ELR (cell line): ENCODE measurements around the gene RPP21.

ENCODE experiments used
- DNase-seq: peaks from one replicate; pipeline ENCODE4 v3.0.0-alpha.2; 2015; ENCODE audit warnings: low read depth

Gene RPP21

DNA sequence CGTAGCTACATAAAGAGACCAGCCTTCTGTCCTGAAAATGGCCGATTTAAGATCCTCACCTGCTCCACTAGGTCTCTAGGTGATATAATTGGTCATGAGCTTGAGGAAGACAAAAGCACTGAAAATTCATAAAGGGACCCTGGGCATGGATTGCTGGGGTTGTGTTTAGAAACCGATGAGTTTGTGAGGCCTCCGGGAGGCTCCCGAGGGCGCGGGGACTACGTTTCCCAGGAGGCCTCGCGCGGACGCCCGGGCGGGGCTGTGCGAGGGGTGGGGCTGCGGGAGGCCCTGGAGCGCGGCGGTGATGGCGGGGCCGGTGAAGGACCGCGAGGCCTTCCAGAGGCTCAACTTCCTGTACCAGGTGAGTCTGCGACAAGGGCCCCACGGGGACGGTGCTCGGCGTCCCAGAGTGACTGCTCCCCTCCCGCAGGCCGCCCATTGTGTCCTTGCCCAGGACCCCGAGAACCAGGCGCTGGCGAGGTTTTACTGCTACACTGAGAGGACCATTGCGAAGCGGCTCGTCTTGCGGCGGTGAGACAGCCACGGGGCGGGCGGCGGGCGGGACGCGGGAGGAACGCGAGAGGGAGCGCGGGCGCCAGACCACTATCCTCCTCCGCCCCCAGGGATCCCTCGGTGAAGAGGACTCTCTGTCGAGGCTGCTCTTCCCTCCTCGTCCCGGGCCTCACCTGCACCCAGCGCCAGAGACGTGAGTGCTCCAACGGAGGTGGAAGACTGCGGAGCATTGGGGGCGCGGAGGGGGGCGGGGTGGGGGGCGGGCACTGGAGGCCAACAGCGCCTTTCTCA, at the start of gene RPP21:
TSS of gene RPP21 (plus strand) at position 289 of the 804 bp plus-strand sequence. CDS start at position 305, 16 bp downstream.
- DNase-seq, result peak; percentile 87

DNA sequence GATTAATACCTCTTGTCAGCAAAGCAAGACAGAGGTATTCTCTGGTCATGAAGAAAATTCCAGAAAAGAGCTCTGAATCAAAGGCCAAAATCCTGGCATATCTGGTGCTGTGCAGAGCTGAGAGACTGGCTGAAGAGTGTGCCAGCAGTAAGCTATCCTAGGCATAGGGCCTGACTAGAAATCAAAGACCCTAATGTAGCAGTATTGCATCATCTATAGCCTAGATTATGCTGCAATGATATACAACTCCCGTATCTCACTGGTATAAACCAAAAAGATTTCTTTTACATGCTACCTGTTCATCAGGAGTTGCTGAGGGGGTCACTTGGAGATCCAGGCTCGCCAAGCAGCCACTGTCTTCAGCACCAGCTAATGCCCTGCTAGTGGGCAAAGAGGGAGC, 49.1 kb upstream of the RPP21 start:
- DNase-seq, result no peak

DNA sequence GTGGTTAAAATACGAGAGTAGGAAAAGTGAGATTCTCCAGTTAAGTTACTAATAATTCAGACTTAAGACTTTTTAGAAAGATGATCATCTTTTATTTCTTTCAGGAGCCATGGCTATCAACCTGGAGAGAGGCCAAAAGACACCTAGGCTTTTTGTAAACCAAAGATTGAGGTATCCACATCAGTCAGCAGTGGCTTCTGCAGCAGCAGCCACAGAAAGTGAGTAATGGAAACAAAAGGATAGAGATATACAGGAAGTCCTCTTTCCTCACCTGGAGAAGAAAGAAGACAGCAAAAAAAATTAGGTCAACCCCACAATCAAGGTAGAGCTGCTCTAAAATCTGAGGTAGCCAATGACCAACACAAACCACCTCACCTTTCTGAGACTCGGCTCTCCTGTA, 41.0 kb upstream of the RPP21 start:
- no peak for DNase-seq

GRCh38 chr6:30311101-30311500, 33.9 kb upstream of the RPP21 start:
- no peak for DNase-seq

DNA sequence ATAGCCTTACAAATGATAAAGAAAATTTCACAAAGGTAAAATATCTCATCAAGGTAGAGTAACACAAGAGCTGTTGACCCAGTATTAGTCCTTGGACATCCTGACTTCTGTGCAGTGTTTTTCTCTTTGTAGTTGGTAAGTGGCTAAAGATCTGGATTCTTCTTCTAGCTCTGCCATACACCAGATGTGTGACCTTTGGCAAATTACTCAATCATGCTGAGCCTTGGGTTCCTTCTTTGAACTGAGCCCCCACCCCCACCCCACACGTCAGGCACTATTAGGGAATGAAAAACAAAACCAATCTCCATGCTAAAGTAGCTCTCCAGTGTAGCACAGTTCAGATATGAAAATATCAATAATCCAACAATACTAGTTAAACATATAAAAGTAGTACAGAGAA, 33.3 kb upstream of the RPP21 start:
- no peak for DNase-seq

DNA sequence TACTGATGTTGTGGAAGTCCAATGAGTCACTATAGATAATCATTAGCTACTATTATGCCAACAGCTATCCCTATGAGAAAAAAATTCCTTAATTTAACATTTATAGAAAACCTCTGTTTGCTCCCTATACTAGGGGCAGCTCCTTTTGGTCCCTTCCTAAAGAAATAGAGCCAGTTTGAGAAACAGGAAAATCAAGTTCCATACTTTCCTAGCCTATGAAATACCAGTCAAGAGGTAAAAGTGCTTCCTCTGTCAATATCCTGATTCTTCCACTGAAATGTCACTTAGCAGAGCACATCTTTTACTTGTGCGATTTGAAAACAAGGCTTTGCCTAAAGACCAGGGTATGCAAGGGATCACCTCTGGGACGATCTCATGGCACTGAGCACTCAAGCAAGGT, 32.7 kb upstream of the RPP21 start:
- no peak for DNase-seq

DNA sequence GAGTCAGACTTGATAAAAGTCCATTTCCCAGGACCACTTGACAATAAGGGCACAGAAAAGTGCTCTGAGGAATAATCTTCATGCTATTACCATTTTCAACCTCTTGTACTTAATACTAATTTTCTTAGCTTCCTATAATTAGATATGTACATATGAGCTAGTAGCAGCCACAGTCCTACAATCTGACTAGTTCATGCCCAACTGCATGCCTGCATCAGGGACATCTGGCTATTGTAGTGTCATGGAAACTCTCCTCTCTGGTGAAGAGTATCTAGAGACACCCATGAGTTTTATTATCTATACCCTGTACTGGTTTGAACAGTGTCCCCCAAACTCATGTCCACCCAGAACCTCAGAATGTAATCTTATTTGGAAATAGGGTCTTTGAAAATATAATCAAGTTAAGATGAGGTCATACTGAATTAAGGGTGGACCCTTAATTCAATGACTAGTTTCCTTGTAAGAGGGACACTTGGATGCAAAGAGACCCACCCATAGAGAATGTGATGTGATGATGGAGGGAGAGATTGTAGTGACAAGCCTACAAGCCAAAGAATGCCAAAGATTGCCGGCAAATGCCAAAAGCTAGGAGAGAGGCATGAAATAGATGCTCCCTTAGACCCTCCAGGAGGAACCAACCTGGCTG, 32.2 kb upstream of the RPP21 start:
- no peak for DNase-seq

DNA sequence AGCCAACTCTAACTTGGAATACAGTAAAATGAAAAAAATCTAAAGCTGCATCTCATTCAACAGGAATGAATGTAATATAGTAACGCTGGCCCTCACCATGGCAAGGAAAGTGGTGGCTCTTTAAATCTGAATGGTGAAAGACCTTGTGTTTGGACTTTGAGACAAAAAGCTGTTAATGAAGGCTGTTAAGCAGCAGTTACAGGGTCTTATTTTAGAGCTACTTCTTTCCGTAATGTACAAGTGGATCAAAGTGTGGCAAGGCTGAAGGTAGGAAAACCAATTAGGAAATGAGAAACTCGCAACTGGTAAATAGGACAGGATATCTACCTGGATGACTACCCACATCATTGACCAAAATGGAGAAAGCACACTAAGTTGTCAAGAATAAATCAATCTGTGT, 29.8 kb upstream of the RPP21 start:
- DNase-seq, result no peak

DNA sequence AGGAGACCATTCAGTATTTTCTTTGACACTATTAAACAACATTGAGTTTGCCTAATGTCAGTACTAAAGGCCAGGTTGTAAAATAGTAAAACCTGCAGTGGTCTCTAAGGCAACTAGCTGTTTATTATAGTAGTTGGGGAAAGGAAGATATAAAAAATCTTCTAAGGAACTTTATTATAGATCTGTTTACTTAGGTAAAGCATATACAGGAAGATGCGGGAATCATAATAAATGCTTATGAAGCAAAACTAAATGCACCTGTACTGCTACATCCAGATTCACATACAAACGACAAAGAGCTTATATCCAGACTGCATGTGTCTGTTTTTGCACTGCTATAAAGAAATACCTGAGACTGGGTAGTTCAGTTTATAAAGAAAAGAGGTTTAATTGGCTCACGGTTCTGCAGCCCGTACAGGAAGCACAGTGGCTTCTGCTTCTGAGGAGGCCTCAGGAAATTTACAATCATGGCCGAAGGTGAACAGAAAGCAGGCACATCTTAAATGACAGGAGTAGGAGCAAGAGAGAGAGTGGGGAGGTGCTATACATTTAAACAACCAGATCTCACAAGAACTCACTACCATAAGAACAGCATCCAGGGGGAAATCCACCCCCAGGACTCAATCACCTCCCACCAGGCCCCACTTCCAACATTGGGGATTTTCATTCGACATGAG, 26.9 kb upstream of the RPP21 start:
- DNase-seq, result no peak

- DNase-seq, result peak; percentile 33
These were observed 25.7 kb upstream of the RPP21 start for GRCh38 chr6:30319146-30319835.

DNA sequence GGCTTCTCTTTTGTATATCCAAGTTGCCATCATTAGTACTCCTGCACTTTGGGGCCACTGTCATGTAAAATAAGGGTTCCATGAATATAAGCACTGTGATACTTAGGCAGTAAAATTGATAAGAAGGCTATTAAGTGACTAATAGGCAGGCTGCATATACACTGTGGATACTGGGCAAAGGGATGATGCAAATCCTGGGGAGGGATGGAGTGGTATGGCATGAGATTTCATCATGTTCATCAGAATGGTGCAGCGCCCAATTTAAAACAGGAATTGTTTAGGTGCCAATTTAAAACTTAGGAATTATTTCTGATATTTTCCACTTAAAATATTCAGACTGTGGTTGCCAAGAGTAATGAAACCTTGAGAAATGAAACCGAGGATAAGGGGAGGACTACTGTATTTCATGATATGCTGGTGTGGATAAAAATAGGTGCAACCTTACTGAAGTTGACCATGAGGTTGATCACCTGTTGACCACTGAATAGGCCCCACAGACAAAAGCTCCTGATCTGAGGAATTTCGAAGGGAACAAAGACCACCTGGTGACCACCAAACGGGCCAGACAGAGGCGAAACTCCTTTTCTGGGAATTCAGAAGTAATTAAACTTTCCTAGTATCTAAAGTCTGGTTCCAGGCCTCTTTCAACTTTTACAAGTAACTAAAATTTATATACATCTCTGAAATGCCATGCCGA, 23.1 kb upstream of the RPP21 start:
- DNase-seq, result peak; percentile 24

GRCh38 chr6:30322527-30323501, 22.1 kb upstream of the RPP21 start:
- peak; percentile 92 for DNase-seq

DNA sequence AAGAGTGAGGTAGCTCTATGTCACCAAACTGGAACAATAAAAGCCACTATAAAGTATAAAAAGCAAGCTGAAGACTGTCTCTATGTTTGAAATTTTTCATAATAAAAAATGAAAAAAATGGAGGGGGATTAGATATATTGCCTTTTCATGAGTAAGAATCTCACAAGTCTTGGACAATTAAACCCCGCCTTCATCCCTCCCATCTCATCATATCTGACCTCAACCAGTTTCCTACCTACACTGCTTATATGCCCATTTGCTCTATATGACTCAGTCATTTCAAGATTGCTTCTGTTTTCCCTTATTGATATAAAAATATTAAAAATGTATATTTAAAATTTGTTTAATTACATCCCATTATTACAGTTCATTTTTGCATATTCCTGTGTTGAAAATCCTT, 21.1 kb upstream of the RPP21 start:
- DNase-seq, result peak; percentile 77

GRCh38 chr6:30325150-30325872, 19.6 kb upstream of the RPP21 start:
- peak; percentile 86 for DNase-seq

DNA sequence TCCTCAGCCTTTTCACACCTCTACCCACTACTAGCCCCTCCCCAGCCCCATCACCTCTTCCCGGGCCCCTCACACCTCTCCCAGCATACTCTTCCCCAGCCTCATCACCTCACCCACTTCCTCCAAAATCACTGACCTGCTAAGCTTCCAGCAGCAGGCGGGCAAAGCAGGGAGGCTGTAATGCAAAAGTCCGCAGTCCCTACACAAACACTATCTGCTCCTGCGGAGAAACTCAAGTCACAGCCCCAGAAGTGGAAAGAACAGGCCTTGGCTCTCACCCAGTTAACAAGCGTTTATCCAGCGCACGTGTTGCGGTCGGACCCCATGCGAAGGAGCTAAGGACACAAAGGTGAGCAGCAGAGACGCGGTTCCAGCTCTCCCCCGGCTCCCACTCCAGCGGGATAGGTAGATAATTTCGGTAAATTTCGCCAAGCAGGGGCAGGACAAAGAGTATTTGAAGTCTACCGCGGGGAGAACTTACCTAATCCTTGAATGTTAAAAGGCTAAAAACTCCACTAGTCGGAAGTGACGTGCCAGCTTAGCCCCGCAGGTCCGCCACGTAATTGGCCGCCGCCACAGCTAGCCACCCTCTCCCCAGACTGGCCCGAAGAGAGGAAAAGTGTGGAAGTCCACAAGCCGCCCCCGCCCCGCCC, 19.0 kb upstream of the RPP21 start:
- DNase-seq, result peak; percentile 88

DNA sequence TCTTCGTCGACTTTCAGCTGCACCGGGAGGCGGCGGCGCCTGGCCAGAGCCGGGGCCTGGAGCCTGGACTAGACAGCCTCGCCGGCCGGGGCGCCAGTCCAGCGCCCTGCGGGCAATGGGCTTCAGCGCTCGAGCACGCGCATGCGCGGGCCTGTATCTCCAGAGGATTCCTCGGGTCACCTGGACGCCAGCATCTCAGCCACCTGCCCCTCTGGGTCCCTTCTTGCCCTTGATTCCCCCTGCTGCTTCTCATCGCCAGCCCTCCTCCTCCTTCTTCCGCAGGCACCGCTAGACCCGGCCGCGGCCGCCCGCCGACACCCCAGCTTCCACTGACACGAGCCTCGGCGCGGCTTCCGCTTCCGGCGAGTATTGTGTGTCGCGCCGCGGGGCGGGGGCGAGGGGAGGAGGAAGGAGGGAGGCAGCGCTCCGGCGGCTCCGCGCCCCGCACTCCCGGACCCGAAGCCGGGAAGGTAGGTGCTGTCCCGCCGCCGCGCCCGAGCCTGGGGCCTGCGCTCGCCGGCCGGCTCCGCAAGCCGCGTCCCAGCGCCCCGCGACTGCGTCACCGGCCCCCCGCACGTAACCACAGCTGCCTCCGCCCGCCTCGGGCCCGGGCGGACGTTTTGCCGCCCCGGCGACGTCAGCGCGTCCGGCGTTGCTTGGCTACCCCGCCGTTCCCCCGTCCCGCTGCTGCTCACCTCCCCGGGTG, 18.3 kb upstream of the RPP21 start, which contains the start of gene TRIM39:
TSS of gene TRIM39 (plus strand) at position 402 of the 706 bp plus-strand sequence. CDS start 2,391 bp downstream, outside the sequence.
- DNase-seq, result peak; percentile 86

GRCh38 chr6:30327232-30327746, 17.7 kb upstream of the RPP21 start:
- no peak for DNase-seq

GRCh38 chr6:30328397-30328796, 16.6 kb upstream of the RPP21 start:
- no peak for DNase-seq
